Lower lobe of right lung (tissue), 2 donors: Measurements from ENCODE around the gene CHCHD6. TPM values are rescaled to one million over a fixed set of nuclear protein-coding genes. Genes with fewer than 3 reads are reported as not detected.

Source experiments
- ATAC-seq, 2 donors: fragments of 200-7000 bp; cut with Tn5 transposase; one replicate each; pipeline ENCODE4 v1.9.1; 2020 to 2022; ENCODE audit warnings: mild to moderate bottlenecking in 2 of 2, moderate library complexity in 2 of 2
- DNase-seq: peaks from one replicate; pipeline ENCODE4 v3.0.0-alpha.2; 2020
- H3K27ac ChIP-seq: fragments of 200-600 bp; one replicate; pipeline ENCODE4 v1.8.0; 2022
- H3K27me3 ChIP-seq: fragments of 200-600 bp; one replicate; pipeline ENCODE4 v1.8.0; 2022; ENCODE audit warnings: low read depth
- H3K36me3 ChIP-seq: fragments of 200-600 bp; one replicate; pipeline ENCODE4 v1.8.0; 2022; ENCODE audit warnings: mild to moderate bottlenecking
- H3K4me1 ChIP-seq: fragments of 200-600 bp; one replicate; pipeline ENCODE4 v1.8.0; 2022
- H3K4me3 ChIP-seq: fragments of 200-600 bp; one replicate; pipeline ENCODE4 v1.8.0; 2022; ENCODE audit warnings: mild to moderate bottlenecking
- H3K9me3 ChIP-seq: fragments of 200-600 bp; one replicate; pipeline ENCODE4 v1.8.0; 2022
- CTCF ChIP-seq: fragments of 200-600 bp; IDR thresholded peaks from one replicate; pipeline ENCODE4 v1.8.0; 2022; ENCODE audit warnings: antibody characterized with exemption, mild to moderate bottlenecking
- intact Hi-C: fragments of 100-400 bp; cut with DNase I; formaldehyde crosslinking; loops from one replicate; pipeline ENCODE4 v1.11.0; 2022
- total RNA-seq: library from RNA; stranded (reverse); fragmentation: NEBNext Ultra II Directional; extraction: Animal tissue kit (Norgen Biotek cat#: 25700); gene quantifications from one replicate; pipeline ENCODE4 v1.2.1, GENCODE V29; 2021
- donor health status: DM: no; HTN: yes; CAD: no; lungs with severe emphysema.

CHCHD6 gene
- total RNA-seq, 1 donor from 2014 or later, result 12.2 TPM

- Histone ChIP-seq H3K36me3 (no peaks in the 10 kb centered on the region), H3K4me1 (no peaks in the 10 kb centered on the region), H3K9me3 (no peaks in the 10 kb centered on the region), H3K27ac (no peak overlapping the region), H3K4me3 (no peak overlapping the region), H3K27me3 (no peaks in the 10 kb centered on the region)
- ATAC-seq (no peak), DNase-seq (no peak)
- no peak for TF ChIP-seq CTCF
- intact Hi-C loops, result no loop called here
Measured at GRCh38 chr3:126872701-126873342, 168.8 kb downstream of the CHCHD6 start.

- Histone ChIP-seq H3K4me1 (no peaks in the 10 kb centered on the region), H3K36me3 (no peaks in the 10 kb centered on the region), H3K4me3 (no peak overlapping the region), H3K27me3 (no peaks in the 10 kb centered on the region), H3K9me3 (no peaks in the 10 kb centered on the region), H3K27ac (no peak overlapping the region)
- DNase-seq (no peak), ATAC-seq (no peak)
- TF ChIP-seq CTCF, result no peak
- intact Hi-C loops, result no loop called here
Measured at GRCh38 chr3:126873416-126873815, 169.4 kb downstream of the CHCHD6 start.

- no peak overlapping the region for H3K4me3 ChIP-seq
- intact Hi-C loops, result no loop called here
Measured at GRCh38 chr3:126878664-126879063, 174.6 kb downstream of the CHCHD6 start.

GRCh38 chr3:126880901-126881300 is 176.9 kb downstream of the CHCHD6 start:
- TF ChIP-seq CTCF, result no peak
- no peaks in the 10 kb centered on the region for H3K4me1 ChIP-seq
- no peak overlapping the region for H3K4me3 ChIP-seq
- no peaks in the 10 kb centered on the region for H3K36me3 ChIP-seq
- intact Hi-C loops, result no loop called here
- H3K27ac ChIP-seq, result no peak overlapping the region
- no peaks in the 10 kb centered on the region for H3K27me3 ChIP-seq
- ATAC-seq (no peak), DNase-seq (no peak)
- H3K9me3 ChIP-seq, result no peaks in the 10 kb centered on the region

More at GRCh38 chr3:126878664-126879063, 174.6 kb downstream of the CHCHD6 start:
- Histone ChIP-seq H3K9me3 (no peaks in the 10 kb centered on the region), H3K36me3 (no peaks in the 10 kb centered on the region), H3K4me1 (no peaks in the 10 kb centered on the region), H3K27ac (no peak overlapping the region), H3K27me3 (no peaks in the 10 kb centered on the region)
- no peak for TF ChIP-seq CTCF
- ATAC-seq, result no peak
- DNase-seq, result no peak

- ATAC-seq, result no peak
- Histone ChIP-seq H3K4me1 (no peaks in the 10 kb centered on the region), H3K4me3 (no peak overlapping the region), H3K36me3 (no peaks in the 10 kb centered on the region), H3K9me3 (no peaks in the 10 kb centered on the region), H3K27me3 (no peaks in the 10 kb centered on the region), H3K27ac (no peak overlapping the region)
- TF ChIP-seq CTCF, result no peak
- intact Hi-C loops, result no loop called here
- no peak for DNase-seq
Measured at GRCh38 chr3:126881861-126882260, 177.8 kb downstream of the CHCHD6 start.
